IMR-90 (cell line): Measurements from ENCODE around the gene ADAMTSL4. TPM values are rescaled to one million over a fixed set of nuclear protein-coding genes. Genes with fewer than 3 reads are reported as not detected.
A peak's percentile ranks its signal among the peaks of the same experiment; 100 is the strongest.

ENCODE experiments used
- ATAC-seq: fragments of 200-7000 bp; cut with Tn5 transposase; 2 replicates; pipeline ENCODE4 v1.9.1; 2020; ENCODE audit warnings: low read depth, mild to moderate bottlenecking, moderate library complexity
- BruUV-seq: library from RNA; stranded (reverse); fragments of 400-500 nt; replicated peaks from 2 replicates; lab custom pipeline; 2021; lab: Mats Ljungman, UMichigan
- CTCF ChIA-PET: fragments of 300-600 bp; formaldehyde crosslinking; extraction: SDS; loops from one replicate; lab custom pipeline; 2021; ENCODE audit warnings: antibody characterized with exemption; lab: Yijun Ruan, JAX
- POLR2A ChIA-PET: fragments of 300-600 bp; sonication (Branson Sonifier 250); formaldehyde crosslinking; loops from one replicate; lab custom pipeline; 2022; ENCODE audit warnings: antibody characterized with exemption; ENCODE audit not compliant: unreplicated experiment; lab: Charles Lee
- DNase-seq: peaks from one replicate; pipeline ENCODE4 v3.0.0; 2013
- H2AFZ ChIP-seq: replicated peaks from 2 replicates; pipeline ENCODE3; 2013; ENCODE audit warnings: low read length, mild to moderate bottlenecking; ENCODE audit not compliant: poor library complexity
- H2AK5ac ChIP-seq: 2 replicates; pipeline ENCODE4 v1.6.1; 2013; ENCODE audit warnings: low read depth, low read length, inconsistent platforms
- H2AK9ac ChIP-seq: replicated peaks from 2 replicates; pipeline ENCODE3; 2013; ENCODE audit warnings: mild to moderate bottlenecking, low read depth, low read length, moderate library complexity; ENCODE audit not compliant: poor library complexity
- H2BK120ac ChIP-seq: 2 replicates; pipeline ENCODE4 v1.6.1; 2013; ENCODE audit warnings: low read depth, low read length, inconsistent platforms
- H2BK15ac ChIP-seq: 3 replicates; pipeline ENCODE4 v1.6.1; 2013; ENCODE audit warnings: low read depth, low read length, inconsistent platforms
- H2BK20ac ChIP-seq: 2 replicates; pipeline ENCODE4 v1.6.1; 2013; ENCODE audit warnings: low read depth, mild to moderate bottlenecking, inconsistent platforms, low read length, moderate library complexity
- H2BK5ac ChIP-seq: 2 replicates; pipeline ENCODE4 v1.6.1; 2013; ENCODE audit warnings: mild to moderate bottlenecking, low read depth, low read length, inconsistent platforms; ENCODE audit not compliant: poor library complexity, severe bottlenecking
- H3K14ac ChIP-seq: replicated peaks from 2 replicates; pipeline ENCODE4 v1.6.1; 2013; ENCODE audit warnings: low read depth, low read length, inconsistent platforms
- H3K18ac ChIP-seq: 2 replicates; pipeline ENCODE4 v1.6.1; 2013; ENCODE audit warnings: low read depth, low read length, control low read depth
- H3K23ac ChIP-seq: 2 replicates; pipeline ENCODE4 v1.6.1; 2013; ENCODE audit warnings: low read depth, low read length, inconsistent platforms
- H3K27ac ChIP-seq: 2 replicates; pipeline ENCODE4 v1.5.1; 2013; ENCODE audit warnings: mild to moderate bottlenecking, control low read depth, low read length; ENCODE audit not compliant: insufficient read depth
- H3K27me3 ChIP-seq: 2 replicates; pipeline ENCODE4 v1.6.1; 2013; ENCODE audit warnings: low read length; ENCODE audit not compliant: control insufficient read depth, insufficient read depth
- H3K36me3 ChIP-seq: 2 replicates; pipeline ENCODE4 v1.6.1; 2013; ENCODE audit warnings: low read length, mixed read lengths; ENCODE audit not compliant: control insufficient read depth, insufficient read depth
- H3K4ac ChIP-seq: 2 replicates; pipeline ENCODE4 v1.6.1; 2013; ENCODE audit warnings: low read depth, low read length, inconsistent platforms
- H3K4me1 ChIP-seq: 2 replicates; pipeline ENCODE4 v1.6.1; 2013; ENCODE audit warnings: low read length, mixed read lengths; ENCODE audit not compliant: control insufficient read depth, insufficient read depth
- H3K4me2 ChIP-seq: 2 replicates; pipeline ENCODE4 v1.6.1; 2013; ENCODE audit warnings: low read depth, mild to moderate bottlenecking, control low read depth, low read length, moderate library complexity
- H3K4me3 ChIP-seq: 2 replicates; pipeline ENCODE4 v1.5.1; 2013; ENCODE audit warnings: low read depth, mild to moderate bottlenecking, control low read depth, low read length, moderate library complexity; ENCODE audit not compliant: insufficient read depth
- H3K56ac ChIP-seq: 2 replicates; pipeline ENCODE4 v1.6.1; 2013; ENCODE audit warnings: low read length, inconsistent platforms; ENCODE audit not compliant: insufficient read depth; ENCODE audit errors: extremely low read depth
- H3K79me1 ChIP-seq, 2 experiments: 2 replicates each; pipeline ENCODE4 v1.6.1; 2013; ENCODE audit warnings: low read length in 2 of 2, inconsistent platforms in 1 of 2, low read depth in 1 of 2
- H3K9ac ChIP-seq: 2 replicates; pipeline ENCODE4 v1.6.1; 2013; ENCODE audit warnings: low read depth, low read length, control low read depth
- H3K9me1 ChIP-seq: 2 replicates; pipeline ENCODE4 v1.6.1; 2013; ENCODE audit warnings: low read length, inconsistent platforms; ENCODE audit not compliant: insufficient read depth
- H3K9me3 ChIP-seq: 2 replicates; pipeline ENCODE4 v1.6.1; 2013; ENCODE audit warnings: low read length; ENCODE audit not compliant: control insufficient read depth, insufficient read depth
- H4K20me1 ChIP-seq: 2 replicates; pipeline ENCODE4 v1.6.1; 2013; ENCODE audit warnings: low read length, inconsistent platforms; ENCODE audit not compliant: insufficient read depth
- H4K5ac ChIP-seq: 2 replicates; pipeline ENCODE4 v1.6.1; 2013; ENCODE audit warnings: mild to moderate bottlenecking, low read depth, low read length, control low read depth
- H4K8ac ChIP-seq, 2 experiments: 2 replicates each; pipeline ENCODE4 v1.6.1; 2013; ENCODE audit warnings: low read depth in 2 of 2, low read length in 2 of 2, control low read depth in 1 of 2, inconsistent platforms in 1 of 2
- H4K91ac ChIP-seq: 2 replicates; pipeline ENCODE4 v1.6.1; 2013; ENCODE audit warnings: low read depth, low read length, inconsistent platforms; ENCODE audit not compliant: insufficient read depth
- CHD1 ChIP-seq: IDR thresholded peaks from 2 replicates; pipeline ENCODE4 v1.6.1; 2012; ENCODE audit warnings: low read depth, low read length, improper control_type of control experiment
- RFX5 ChIP-seq: IDR thresholded peaks from 2 replicates; pipeline ENCODE4 v1.8.0; 2012; ENCODE audit warnings: low read depth, mild to moderate bottlenecking, low read length, moderate library complexity
- WGBS, 2 experiments: methylation state at CpG; one replicate each; pipeline versions ENCODE4 v1.1.5 to v1.1.7; 2013; ENCODE audit warnings: missing lambda C conversion rate in 2 of 2; ENCODE audit not compliant: insufficient read length in 1 of 2; ENCODE audit errors: extremely low coverage in 2 of 2; 5-methylcytosine and 5-hydroxymethylcytosine counted together
- dilution Hi-C: fragments of 300-500 bp; cut with HindIII; formaldehyde crosslinking; loops from one replicate; pipeline ENCODE4 v1.14.3; 2018; ENCODE audit warnings: low sequenced_read_pairs; ENCODE audit not compliant: unreplicated experiment
- in situ Hi-C: fragments of 300-500 bp; cut with MboI; formaldehyde crosslinking; loops from 3 replicates; pipeline ENCODE4 v1.14.3; 2019; ENCODE audit warnings: low sequenced_read_pairs, inconsistent platforms, mixed read lengths
- intact Hi-C: fragments of 100-400 bp; cut with micrococcal nuclease; formaldehyde crosslinking; loops from 2 replicates; pipeline ENCODE4 v1.10.0; 2022
- polyA plus RNA-seq, 3 experiments: library from polyadenylated mRNA; depleted of rRNA; stranded (reverse); fragments of >200 nt; gene quantifications; 2 replicates each; pipeline ENCODE4 v1.2.3, GENCODE V29; 2012; ENCODE audit warnings: low replicate concordance in 1 of 3
- total RNA-seq: library from RNA; depleted of rRNA; stranded (reverse); fragments of >200 nt; gene quantifications from 2 replicates; pipeline ENCODE4 v1.2.3, GENCODE V29; 2012

Gene ADAMTSL4
- total and polyA plus RNA-seq, 2 of the 4 experiments (the other 2 are of a cell fraction), result 0.54 to 12.2 TPM

- no peak overlapping the region for H2AK5ac ChIP-seq
- no peak overlapping the region for H2AK9ac ChIP-seq
- ChIA-PET CTCF (interaction anchor here (3.4 kb wide), 1 partner anchor 43 kb away, joined by 8 read pairs; no protein-coding TSS in a partner anchor), POLR2A (interaction anchor here (0.6 to 1.7 kb wide), 5 partner anchors 15 to 254 kb away, joined by 3 to 4 read pairs (median 4); no protein-coding TSS in a partner anchor)
- H3K4me2 ChIP-seq, result peak overlapping the region; percentile 99
- peaks cover 74% of the 10 kb centered on the region for H4K20me1 ChIP-seq
- ATAC-seq (no peak), DNase-seq (peak; percentile 39)
- H3K9me1 ChIP-seq, result peaks cover 6% of the 10 kb centered on the region; the same call in 1 of the 2 replicates
- peak overlapping the region; percentile 88 for H3K9ac ChIP-seq
- no peaks in the 10 kb centered on the region for H3K27me3 ChIP-seq
- TSS peak; percentile 18 for BruUV-seq
- in situ Hi-C loops (loop anchor here (5.0 kb wide), 1 partner anchor 35 kb away; no protein-coding TSS in a partner anchor), dilution Hi-C loops (no loop called here), intact Hi-C loops (loop anchor here (1.0 kb wide), 2 partner anchors 16 to 44 kb away; no protein-coding TSS in a partner anchor)
- no peak overlapping the region for H4K8ac ChIP-seq
- peak overlapping the region; percentile 39 for H3K23ac ChIP-seq
- peak overlapping the region; percentile 59 for H3K27ac ChIP-seq
- no peak overlapping the region for H4K91ac ChIP-seq
- H4K5ac ChIP-seq, result no peak overlapping the region
- no peak overlapping the region for H2BK15ac ChIP-seq
- H2BK20ac ChIP-seq, result no peak overlapping the region
- peaks cover 51% of the 10 kb centered on the region for H3K36me3 ChIP-seq
- no peak overlapping the region for H2BK120ac ChIP-seq
- TF ChIP-seq CHD1, result peak; percentile 98
- no peak for TF ChIP-seq RFX5
- H2BK5ac ChIP-seq, result peak overlapping the region; percentile 46
- no peak overlapping the region for H2AFZ ChIP-seq
- peak overlapping the region; percentile 76 for H3K14ac ChIP-seq
- WGBS, 2 experiments, result 19% methylated on average over 2 of the region's 2 CpGs; no CpG with 5 or more reads in 1 of the 2 experiments
- peak overlapping the region; percentile 28; the same call in 1 of the 2 replicates for H3K56ac ChIP-seq
- no peak overlapping the region for H3K4ac ChIP-seq
- H3K79me1 ChIP-seq, result peaks cover 11 to 26% of the 10 kb centered on the region in 2 experiments
- no peaks in the 10 kb centered on the region for H3K9me3 ChIP-seq
- peak overlapping the region; percentile 93 for H3K4me3 ChIP-seq
- no peak overlapping the region for H3K18ac ChIP-seq
- H3K4me1 ChIP-seq, result peaks cover 12% of the 10 kb centered on the region
Observed at GRCh38 chr1:150576794-150577556, 27.8 kb downstream of the ADAMTSL4 start.
